ENCODE measurements around the gene RHBDL1. TPM values are rescaled to one million over a fixed set of nuclear protein-coding genes. Genes with fewer than 3 reads are reported as not detected.

RHBDL1 gene
- total and polyA plus RNA-seq, 5 donors from 2014 or later: 0.49 to 3.2 (median 1.2) TPM; not detected in 1

DNA sequence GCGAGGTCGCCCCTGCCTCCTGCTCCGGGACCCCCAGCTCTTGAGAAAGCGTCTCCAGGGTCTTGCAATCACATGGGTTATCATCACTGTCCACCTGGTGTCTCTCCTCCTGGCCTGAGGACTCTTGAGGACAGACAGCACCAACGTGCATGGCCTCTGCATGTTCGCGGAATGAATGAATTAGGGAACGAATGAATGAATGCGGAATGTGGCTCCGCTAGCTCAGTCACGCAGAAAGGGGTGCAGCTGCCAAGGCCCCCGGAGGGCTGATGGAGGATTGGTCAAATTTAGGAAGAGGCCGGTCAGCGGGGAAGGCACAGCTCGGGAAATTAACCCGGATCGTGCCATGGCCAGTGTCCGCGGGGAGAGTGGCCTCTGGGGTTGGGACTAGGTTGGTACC is 26.9 kb downstream of the RHBDL1 start:
- Histone ChIP-seq H3K27ac (ENCODE audit: insufficient read depth, low read length, poor library complexity, severe bottlenecking) (no peak overlapping the region), H3K9me3 (ENCODE audit: control insufficient read depth in 2 of 2, low read length in 2 of 2) (no peaks in the 10 kb centered on the region), H3K4me1 (ENCODE audit: control insufficient read depth, insufficient read depth, low read length, poor library complexity, severe bottlenecking) (peaks cover 37% of the 10 kb centered on the region), H3K27me3 (ENCODE audit: control insufficient read depth, insufficient read depth, low read length) (peaks cover 6% of the 10 kb centered on the region), H3K36me3 (ENCODE audit: control insufficient read depth, insufficient read depth, low read length) (no peaks in the 10 kb centered on the region), H3K4me3 (ENCODE audit: low read depth, low read length) (no peak overlapping the region)
- H3K9me3 Mint-ChIP-seq: no peaks in the 10 kb centered on the region
- peak overlapping the region in 1 of 4 donors; percentile 61 for H3K4me3 Mint-ChIP-seq
- ATAC-seq (ENCODE audit: low read depth in 2 of 2): no peak
- H3K36me3 Mint-ChIP-seq: no peaks in the 10 kb centered on the region
- peaks cover 42% of the 10 kb centered on the region for H3K27me3 Mint-ChIP-seq
- no peak overlapping the region for H3K27ac Mint-ChIP-seq
- peaks cover 0 to 27% (median 4%) of the 10 kb centered on the region in 4 donors for H3K4me1 Mint-ChIP-seq
- DNase-seq: no peak

DNA sequence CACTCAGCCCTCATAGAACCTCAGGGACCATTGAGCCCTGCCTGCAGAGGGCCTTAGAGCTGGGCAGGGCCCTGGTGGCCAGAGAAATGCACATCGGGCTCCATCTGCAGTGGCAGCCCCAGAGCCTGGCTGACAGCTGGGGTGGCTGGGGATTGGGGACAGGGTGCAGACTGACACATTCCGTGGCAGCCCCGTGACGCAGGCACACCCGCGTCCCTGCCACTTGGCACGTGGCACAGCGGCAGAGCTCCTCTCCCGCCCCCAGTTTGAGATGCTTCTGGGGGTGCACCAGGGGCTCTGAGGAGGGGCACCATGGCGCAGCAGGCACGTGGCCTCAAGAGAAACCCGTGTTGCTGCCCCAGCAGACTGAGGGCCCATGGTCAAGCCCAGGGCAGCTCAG is 27.9 kb downstream of the RHBDL1 start:
- peaks cover 10% of the 10 kb centered on the region for H3K27me3 ChIP-seq (ENCODE audit: control insufficient read depth, insufficient read depth, low read length)
- ATAC-seq (ENCODE audit: low read depth in 2 of 2): no peak

DNA sequence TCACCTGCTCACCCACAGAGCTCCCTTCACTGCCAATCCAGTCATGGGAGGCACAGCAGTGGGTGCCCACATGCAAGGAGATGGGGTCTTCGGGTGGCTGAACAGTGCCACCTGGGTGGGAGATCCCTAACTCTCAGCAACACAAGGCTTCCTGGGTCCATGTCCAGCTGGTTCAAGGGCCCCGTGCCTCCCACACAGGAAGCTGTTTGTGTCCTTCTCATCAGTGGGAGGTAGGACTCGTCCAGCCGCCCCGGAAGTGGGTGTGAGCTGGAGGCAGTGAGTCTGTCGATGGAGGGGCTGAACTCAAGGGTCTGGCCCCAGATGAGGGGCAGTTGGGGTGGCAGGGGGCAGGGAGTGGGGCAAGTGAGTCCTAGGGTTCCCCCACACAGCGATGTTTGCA is 28.6 kb downstream of the RHBDL1 start:
- Histone ChIP-seq H3K27ac (ENCODE audit: insufficient read depth, low read length, poor library complexity, severe bottlenecking) (no peak overlapping the region), H3K27me3 (ENCODE audit: control insufficient read depth, insufficient read depth, low read length) (peaks cover 12% of the 10 kb centered on the region), H3K9me3 (ENCODE audit: control insufficient read depth in 2 of 2, low read length in 2 of 2) (no peaks in the 10 kb centered on the region), H3K36me3 (ENCODE audit: control insufficient read depth, insufficient read depth, low read length) (no peaks in the 10 kb centered on the region), H3K4me3 (ENCODE audit: low read depth, low read length) (no peak overlapping the region), H3K4me1 (ENCODE audit: control insufficient read depth, insufficient read depth, low read length, poor library complexity, severe bottlenecking) (peaks cover 33% of the 10 kb centered on the region)
- DNase-seq: no peak
- peaks cover 57% of the 10 kb centered on the region for H3K27me3 Mint-ChIP-seq
- no peak overlapping the region for H3K27ac Mint-ChIP-seq
- no peak for ATAC-seq (ENCODE audit: low read depth in 2 of 2)
- H3K9me3 Mint-ChIP-seq: no peaks in the 10 kb centered on the region
- no peaks in the 10 kb centered on the region for H3K36me3 Mint-ChIP-seq
- peaks cover 0 to 24% (median 4%) of the 10 kb centered on the region in 4 donors for H3K4me1 Mint-ChIP-seq
- no peak overlapping the region for H3K4me3 Mint-ChIP-seq

More for the DNA sequence above, 27.9 kb downstream of the RHBDL1 start:
- no peak for DNase-seq
- peaks cover 37% of the 10 kb centered on the region for H3K4me1 ChIP-seq (ENCODE audit: control insufficient read depth, insufficient read depth, low read length, poor library complexity, severe bottlenecking)
- H3K27me3 Mint-ChIP-seq: peaks cover 51% of the 10 kb centered on the region
- H3K27ac ChIP-seq (ENCODE audit: insufficient read depth, low read length, poor library complexity, severe bottlenecking): no peak overlapping the region
- H3K9me3 Mint-ChIP-seq: no peaks in the 10 kb centered on the region
- no peaks in the 10 kb centered on the region for H3K9me3 ChIP-seq (ENCODE audit: control insufficient read depth in 2 of 2, low read length in 2 of 2)
- no peak overlapping the region for H3K27ac Mint-ChIP-seq
- peaks cover 0 to 24% (median 4%) of the 10 kb centered on the region in 4 donors for H3K4me1 Mint-ChIP-seq
- no peak overlapping the region for H3K4me3 Mint-ChIP-seq
- no peaks in the 10 kb centered on the region for H3K36me3 Mint-ChIP-seq
- H3K36me3 ChIP-seq (ENCODE audit: control insufficient read depth, insufficient read depth, low read length): no peaks in the 10 kb centered on the region
- H3K4me3 ChIP-seq (ENCODE audit: low read depth, low read length): no peak overlapping the region

DNA sequence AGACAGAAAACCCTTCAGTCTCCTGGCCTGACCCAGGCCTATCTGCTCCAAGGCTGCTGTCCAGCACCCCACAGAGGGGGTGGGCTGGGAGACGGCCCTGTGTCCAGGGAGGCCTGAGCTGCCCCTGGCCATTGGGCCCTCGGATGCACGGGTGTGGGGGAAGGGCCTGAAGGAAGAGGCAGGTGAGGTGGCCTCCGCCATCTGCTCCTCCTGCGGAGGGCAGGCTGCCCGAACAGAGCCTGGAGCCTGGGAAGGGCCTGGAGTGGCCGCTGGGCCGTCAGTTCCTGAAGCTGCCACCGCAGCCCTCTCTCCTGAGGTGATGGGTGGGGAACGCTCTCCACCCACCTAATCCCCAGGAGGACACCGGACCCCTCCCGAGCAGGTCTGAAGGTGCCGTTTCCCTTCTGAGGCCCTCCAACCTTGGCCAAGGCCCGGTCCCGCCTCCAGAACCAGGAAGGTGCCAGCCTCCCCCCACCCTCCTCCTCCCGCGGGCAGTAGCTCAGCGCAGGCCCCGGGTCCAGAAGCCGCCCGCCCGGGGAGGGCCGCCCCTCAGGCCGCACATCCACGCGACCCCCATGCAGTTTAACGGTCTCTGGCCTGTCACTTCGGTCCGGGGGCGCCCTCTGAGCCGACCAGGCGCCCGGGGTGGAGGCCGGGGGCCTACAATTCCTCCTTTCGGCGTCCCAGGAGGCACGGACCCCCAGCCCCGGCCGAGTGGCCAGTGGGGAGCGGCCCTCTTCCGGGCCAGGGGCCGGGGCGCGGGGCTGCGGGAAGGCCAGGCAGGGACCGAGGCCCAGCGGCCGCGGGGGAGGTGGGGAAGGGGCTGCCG is 29.3 kb downstream of the RHBDL1 start:
- H3K27me3 ChIP-seq (ENCODE audit: control insufficient read depth, insufficient read depth, low read length): peaks cover 12% of the 10 kb centered on the region
- ATAC-seq (ENCODE audit: low read depth in 2 of 2): no peak
- H3K4me3 Mint-ChIP-seq: no peak overlapping the region

DNA sequence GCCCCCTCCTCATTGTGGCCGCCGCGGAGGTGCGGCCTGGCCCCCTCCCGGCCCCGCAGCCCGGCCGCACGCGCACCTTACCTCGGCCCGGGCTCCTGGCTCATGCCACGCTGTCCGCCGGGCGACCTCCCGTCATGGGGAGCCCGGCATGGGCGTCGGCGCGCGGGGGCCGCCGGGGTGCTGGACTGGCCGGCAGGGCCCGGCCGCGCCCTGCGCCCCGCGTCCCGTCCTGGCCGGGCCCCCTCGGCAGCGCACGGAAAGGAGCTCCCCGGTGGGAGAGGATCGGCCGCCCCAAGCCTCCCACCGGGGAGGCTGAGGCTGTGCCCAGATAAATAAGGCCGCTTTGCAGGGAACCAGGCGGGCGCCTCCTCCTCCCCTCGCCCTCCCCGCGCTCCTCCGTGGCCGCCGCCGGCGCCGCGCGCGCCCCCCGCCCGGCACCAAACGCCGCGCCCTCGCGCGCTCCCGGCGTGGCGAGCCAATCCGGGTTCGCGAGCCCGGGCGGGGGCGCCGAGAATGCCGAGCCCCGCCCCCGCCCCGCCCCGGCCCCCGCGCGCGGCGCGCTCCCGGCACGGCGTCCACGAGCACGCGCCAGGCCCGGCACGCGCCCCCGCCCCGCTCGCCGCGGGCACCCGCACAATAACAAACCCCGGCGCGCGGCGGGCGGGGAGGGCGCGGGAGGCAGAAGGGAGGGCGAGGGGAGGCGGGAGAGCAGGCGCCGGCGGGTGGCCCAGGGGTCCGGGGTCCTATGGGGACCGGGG is 30.1 kb downstream of the RHBDL1 start, which contains the start of gene FBXL16:
Gene FBXL16, minus strand, starts transcription at position 371 of the 758 bp plus-strand sequence. CDS start 8,396 bp downstream, outside the sequence.
- Histone ChIP-seq H3K4me1 (ENCODE audit: control insufficient read depth, insufficient read depth, low read length, poor library complexity, severe bottlenecking) (peaks cover 17% of the 10 kb centered on the region), H3K4me3 (ENCODE audit: low read depth, low read length) (no peak within 1 kb of the TSS), H3K9me3 (ENCODE audit: control insufficient read depth in 2 of 2, low read length in 2 of 2) (no peaks in the 10 kb centered on the region), H3K27ac (ENCODE audit: insufficient read depth, low read length, poor library complexity, severe bottlenecking) (no peak within 1 kb of the TSS), H3K27me3 (ENCODE audit: control insufficient read depth, insufficient read depth, low read length) (peaks cover 12% of the 10 kb centered on the region), H3K36me3 (ENCODE audit: control insufficient read depth, insufficient read depth, low read length) (no peaks in the 10 kb centered on the region)
- Mint-ChIP-seq H3K4me1 (peaks cover 0 to 17% (median 4%) of the 10 kb centered on the region in 4 donors), H3K27ac (no peak within 1 kb of the TSS), H3K36me3 (no peaks in the 10 kb centered on the region), H3K27me3 (peaks cover 59% of the 10 kb centered on the region), H3K4me3 (peak within 1 kb of the TSS in 3 of 4 donors; percentile 21 to 41 (median 26)), H3K9me3 (no peaks in the 10 kb centered on the region)
- DNase-seq (no peak), ATAC-seq (ENCODE audit: low read depth in 2 of 2) (no peak)

More for the DNA sequence above, 29.3 kb downstream of the RHBDL1 start:
- no peak for DNase-seq
- Mint-ChIP-seq H3K4me1 (peaks cover 0 to 20% (median 4%) of the 10 kb centered on the region in 4 donors), H3K27ac (no peak overlapping the region), H3K27me3 (peaks cover 55% of the 10 kb centered on the region), H3K36me3 (no peaks in the 10 kb centered on the region), H3K9me3 (no peaks in the 10 kb centered on the region)
- Histone ChIP-seq H3K9me3 (ENCODE audit: control insufficient read depth in 2 of 2, low read length in 2 of 2) (no peaks in the 10 kb centered on the region), H3K27ac (ENCODE audit: insufficient read depth, low read length, poor library complexity, severe bottlenecking) (no peak overlapping the region), H3K36me3 (ENCODE audit: control insufficient read depth, insufficient read depth, low read length) (no peaks in the 10 kb centered on the region), H3K4me3 (ENCODE audit: low read depth, low read length) (no peak overlapping the region), H3K4me1 (ENCODE audit: control insufficient read depth, insufficient read depth, low read length, poor library complexity, severe bottlenecking) (peaks cover 26% of the 10 kb centered on the region)

DNA sequence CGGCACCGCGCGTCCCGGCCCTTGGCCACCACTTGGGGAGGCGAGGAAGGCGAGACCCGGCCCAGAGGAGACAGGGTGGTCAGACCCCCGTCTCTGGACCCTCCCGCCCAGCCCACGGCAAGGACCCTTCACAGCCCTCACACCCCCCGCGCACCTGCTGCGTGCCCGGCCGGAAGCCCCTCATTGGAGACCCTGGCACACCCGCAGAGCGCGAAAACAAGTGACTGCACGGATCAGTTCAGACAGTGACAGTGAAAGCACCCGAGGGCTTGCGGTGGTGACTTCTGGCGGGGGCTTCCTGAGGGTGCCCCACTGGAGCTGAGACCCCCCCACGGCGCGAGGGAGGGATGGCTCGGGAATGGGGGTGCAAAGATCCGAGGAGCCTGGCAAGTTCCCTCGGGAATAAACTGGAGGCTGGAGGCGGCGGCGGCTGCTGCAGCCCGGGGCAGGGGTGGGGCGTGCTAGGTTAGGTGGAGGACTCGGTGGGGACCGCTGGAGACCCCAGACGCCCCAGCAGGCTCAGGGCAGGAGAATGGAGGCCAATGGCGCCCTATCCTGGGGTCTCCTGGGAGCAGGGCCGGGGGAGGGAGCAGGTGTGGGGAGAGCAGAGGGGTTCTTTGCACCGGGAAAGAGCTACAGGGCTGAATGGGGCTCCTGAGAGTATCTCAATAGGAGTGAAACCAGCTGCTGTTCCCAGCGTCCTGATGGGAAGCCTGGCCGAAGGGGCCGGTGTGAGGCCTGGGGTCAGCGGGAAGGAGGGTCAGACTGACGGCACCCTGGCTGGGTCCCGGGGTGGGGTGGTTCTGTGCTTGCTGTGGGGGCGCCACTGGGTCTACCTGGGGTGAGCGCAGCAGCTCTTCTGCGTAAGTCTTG is 31.0 kb downstream of the RHBDL1 start:
- Histone ChIP-seq H3K27me3 (ENCODE audit: control insufficient read depth, insufficient read depth, low read length) (peaks cover 12% of the 10 kb centered on the region), H3K4me3 (ENCODE audit: low read depth, low read length) (no peak overlapping the region), H3K27ac (ENCODE audit: insufficient read depth, low read length, poor library complexity, severe bottlenecking) (no peak overlapping the region), H3K9me3 (ENCODE audit: control insufficient read depth in 2 of 2, low read length in 2 of 2) (no peaks in the 10 kb centered on the region), H3K4me1 (ENCODE audit: control insufficient read depth, insufficient read depth, low read length, poor library complexity, severe bottlenecking) (peaks cover 9% of the 10 kb centered on the region), H3K36me3 (ENCODE audit: control insufficient read depth, insufficient read depth, low read length) (no peaks in the 10 kb centered on the region)
- H3K9me3 Mint-ChIP-seq: no peaks in the 10 kb centered on the region
- no peak overlapping the region for H3K27ac Mint-ChIP-seq
- DNase-seq (no peak), ATAC-seq (ENCODE audit: low read depth in 2 of 2) (no peak)
- peak overlapping the region in 3 of 4 donors; percentile 21 to 41 (median 26) for H3K4me3 Mint-ChIP-seq
- no peaks in the 10 kb centered on the region for H3K36me3 Mint-ChIP-seq
- H3K27me3 Mint-ChIP-seq: peaks cover 64% of the 10 kb centered on the region
- H3K4me1 Mint-ChIP-seq: peaks cover 0 to 14% (median 4%) of the 10 kb centered on the region in 4 donors

DNA sequence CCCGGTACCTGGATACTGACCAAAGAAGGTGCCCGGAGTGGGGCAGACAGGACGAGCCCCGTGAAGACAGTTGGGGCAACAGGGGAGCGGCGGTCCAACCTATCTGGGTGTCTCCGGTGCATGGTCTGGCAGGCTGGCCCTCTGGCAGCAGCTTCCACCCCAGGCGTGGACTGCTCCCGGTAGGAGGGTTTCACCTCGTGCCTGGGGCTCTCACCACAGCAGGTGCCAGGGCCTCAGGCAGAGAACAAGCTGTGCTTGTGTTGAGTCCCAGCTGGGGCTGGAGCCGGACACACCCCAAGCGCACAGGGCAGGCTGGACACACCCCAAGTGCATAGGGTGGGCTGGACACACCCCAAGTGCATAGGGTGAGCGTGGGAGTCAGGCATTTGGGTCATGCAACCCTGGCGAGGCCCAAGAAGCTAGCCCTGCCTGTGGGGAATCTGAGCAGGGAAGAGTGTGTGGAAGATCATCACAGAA is 31.6 kb downstream of the RHBDL1 start:
- H3K9me3 Mint-ChIP-seq: no peaks in the 10 kb centered on the region
- no peak overlapping the region for H3K27ac ChIP-seq (ENCODE audit: insufficient read depth, low read length, poor library complexity, severe bottlenecking)
- H3K36me3 Mint-ChIP-seq: no peaks in the 10 kb centered on the region
- no peak for DNase-seq
- H3K4me3 Mint-ChIP-seq: peak overlapping the region in 3 of 4 donors; percentile 21 to 41 (median 32)
- H3K27me3 Mint-ChIP-seq: peaks cover 60% of the 10 kb centered on the region
- no peaks in the 10 kb centered on the region for H3K36me3 ChIP-seq (ENCODE audit: control insufficient read depth, insufficient read depth, low read length)
- peaks cover 10% of the 10 kb centered on the region for H3K27me3 ChIP-seq (ENCODE audit: control insufficient read depth, insufficient read depth, low read length)
- peaks cover 9% of the 10 kb centered on the region for H3K4me1 ChIP-seq (ENCODE audit: control insufficient read depth, insufficient read depth, low read length, poor library complexity, severe bottlenecking)
- ATAC-seq (ENCODE audit: low read depth in 2 of 2): no peak
- peaks cover 0 to 11% (median 4%) of the 10 kb centered on the region in 4 donors for H3K4me1 Mint-ChIP-seq
- H3K9me3 ChIP-seq (ENCODE audit: control insufficient read depth in 2 of 2, low read length in 2 of 2): no peaks in the 10 kb centered on the region
- no peak overlapping the region for H3K27ac Mint-ChIP-seq
- no peak overlapping the region for H3K4me3 ChIP-seq (ENCODE audit: low read depth, low read length)

Measured in CD4-positive, CD25-positive, alpha-beta regulatory T cell (primary cell).